ENCODE results near the gene DAG1. TPM values are rescaled to one million over a fixed set of nuclear protein-coding genes. Genes with fewer than 3 reads are reported as not detected.

The DAG1 gene
- total RNA-seq, 1 experiment from 2014 or later: 99.9 TPM

DNA sequence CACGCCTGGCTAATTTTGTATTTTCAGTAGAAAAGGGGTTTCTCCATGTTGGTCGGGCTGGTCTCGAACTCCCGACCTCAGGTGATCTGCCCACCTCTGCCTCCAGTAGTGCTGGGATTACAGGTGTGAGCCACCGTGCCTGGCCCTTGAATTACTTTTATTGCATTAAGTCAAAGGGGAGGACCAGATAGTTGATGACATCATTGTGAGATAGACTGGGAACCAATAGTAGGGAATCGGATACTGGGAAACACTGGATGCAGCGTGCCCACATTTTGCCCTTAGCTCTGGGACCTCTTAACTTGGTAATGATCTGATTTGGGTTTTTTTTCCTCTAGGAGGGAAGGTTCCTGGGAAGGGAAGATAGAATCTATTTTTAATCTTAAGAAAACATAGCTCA lies 19.2 kb downstream of the DAG1 start (continued):
- TF ChIP-seq, protein P1, sequence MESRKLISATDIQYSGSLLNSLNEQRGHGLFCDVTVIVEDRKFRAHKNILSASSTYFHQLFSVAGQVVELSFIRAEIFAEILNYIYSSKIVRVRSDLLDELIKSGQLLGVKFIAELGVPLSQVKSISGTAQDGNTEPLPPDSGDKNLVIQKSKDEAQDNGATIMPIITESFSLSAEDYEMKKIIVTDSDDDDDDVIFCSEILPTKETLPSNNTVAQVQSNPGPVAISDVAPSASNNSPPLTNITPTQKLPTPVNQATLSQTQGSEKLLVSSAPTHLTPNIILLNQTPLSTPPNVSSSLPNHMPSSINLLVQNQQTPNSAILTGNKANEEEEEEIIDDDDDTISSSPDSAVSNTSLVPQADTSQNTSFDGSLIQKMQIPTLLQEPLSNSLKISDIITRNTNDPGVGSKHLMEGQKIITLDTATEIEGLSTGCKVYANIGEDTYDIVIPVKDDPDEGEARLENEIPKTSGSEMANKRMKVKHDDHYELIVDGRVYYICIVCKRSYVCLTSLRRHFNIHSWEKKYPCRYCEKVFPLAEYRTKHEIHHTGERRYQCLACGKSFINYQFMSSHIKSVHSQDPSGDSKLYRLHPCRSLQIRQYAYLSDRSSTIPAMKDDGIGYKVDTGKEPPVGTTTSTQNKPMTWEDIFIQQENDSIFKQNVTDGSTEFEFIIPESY (IDR thresholded peaks at IDR 0.05; ENCODE audit: extremely low read depth, insufficient replicate concordance, low read length): no peak
- TF ChIP-seq ZFX (IDR thresholded peaks at IDR 0.05) (no peak), FOSL1 (IDR thresholded peaks at IDR 0.05; ENCODE audit: low read depth) (no peak), EZH2phosphoT487 (IDR thresholded peaks at IDR 0.05; ENCODE audit: borderline replicate concordance) (no peak), JUND (IDR thresholded peaks at IDR 0.05) (no peak), RAD21 (IDR thresholded peaks at IDR 0.05; ENCODE audit: low read depth) (no peak)

DNA sequence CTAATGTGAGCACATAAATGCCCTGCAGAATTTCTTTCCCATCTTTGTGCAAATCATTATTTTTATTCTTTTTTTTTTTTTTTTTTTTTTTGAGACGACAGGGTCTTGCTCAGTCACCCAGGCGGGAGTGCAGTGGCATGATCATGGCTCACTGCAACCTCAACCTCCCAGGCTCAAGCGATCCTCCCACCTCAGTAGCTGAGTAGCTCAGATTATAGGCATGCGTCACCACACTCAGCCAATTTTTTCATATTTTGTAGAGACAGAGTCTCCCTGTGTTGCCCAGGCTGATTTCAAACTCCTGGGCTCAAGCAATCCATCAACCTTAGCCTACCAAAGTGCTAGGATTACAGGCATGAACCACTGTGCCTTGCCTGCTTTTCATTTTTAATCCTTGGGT lies 22.9 kb downstream of the DAG1 start:
- H3K4me3 ChIP-seq (replicated peaks in 1 of 2; ENCODE audit: low read depth in 1 of 2, low read length in 2 of 2): no peak overlapping the region
- H3K4me1 ChIP-seq (ENCODE audit: control insufficient read depth in 1 of 2, insufficient read depth in 2 of 2, low read length in 2 of 2): peaks cover 0 to 3% of the 10 kb centered on the region in 2 experiments; a peak in 1 of 4 replicates
- no peaks in the 10 kb centered on the region for H3K9me2 ChIP-seq (ENCODE audit: insufficient read depth)
- H3K9ac ChIP-seq (ENCODE audit: low read length): no peak overlapping the region
- no peak overlapping the region for H3K4me2 ChIP-seq (ENCODE audit: low read length)
- ChIA-PET POLR2A (no interaction called here), RAD21 (ENCODE audit: low non-redundant PET in 1 of 2, low total read pairs in 2 of 2, uncharacterized antibody in 2 of 2, unreplicated experiment in 2 of 2) (no interaction called here), CTCF (no interaction called here)
- TF ChIP-seq, protein P2, sequence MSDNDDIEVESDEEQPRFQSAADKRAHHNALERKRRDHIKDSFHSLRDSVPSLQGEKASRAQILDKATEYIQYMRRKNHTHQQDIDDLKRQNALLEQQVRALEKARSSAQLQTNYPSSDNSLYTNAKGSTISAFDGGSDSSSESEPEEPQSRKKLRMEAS (IDR thresholded peaks at IDR 0.05): no peak
- no peak for TF ChIP-seq POLR2AphosphoS5 (IDR thresholded peaks at IDR 0.05; ENCODE audit: low read depth, low read length)
- TF ChIP-seq, protein P3, sequence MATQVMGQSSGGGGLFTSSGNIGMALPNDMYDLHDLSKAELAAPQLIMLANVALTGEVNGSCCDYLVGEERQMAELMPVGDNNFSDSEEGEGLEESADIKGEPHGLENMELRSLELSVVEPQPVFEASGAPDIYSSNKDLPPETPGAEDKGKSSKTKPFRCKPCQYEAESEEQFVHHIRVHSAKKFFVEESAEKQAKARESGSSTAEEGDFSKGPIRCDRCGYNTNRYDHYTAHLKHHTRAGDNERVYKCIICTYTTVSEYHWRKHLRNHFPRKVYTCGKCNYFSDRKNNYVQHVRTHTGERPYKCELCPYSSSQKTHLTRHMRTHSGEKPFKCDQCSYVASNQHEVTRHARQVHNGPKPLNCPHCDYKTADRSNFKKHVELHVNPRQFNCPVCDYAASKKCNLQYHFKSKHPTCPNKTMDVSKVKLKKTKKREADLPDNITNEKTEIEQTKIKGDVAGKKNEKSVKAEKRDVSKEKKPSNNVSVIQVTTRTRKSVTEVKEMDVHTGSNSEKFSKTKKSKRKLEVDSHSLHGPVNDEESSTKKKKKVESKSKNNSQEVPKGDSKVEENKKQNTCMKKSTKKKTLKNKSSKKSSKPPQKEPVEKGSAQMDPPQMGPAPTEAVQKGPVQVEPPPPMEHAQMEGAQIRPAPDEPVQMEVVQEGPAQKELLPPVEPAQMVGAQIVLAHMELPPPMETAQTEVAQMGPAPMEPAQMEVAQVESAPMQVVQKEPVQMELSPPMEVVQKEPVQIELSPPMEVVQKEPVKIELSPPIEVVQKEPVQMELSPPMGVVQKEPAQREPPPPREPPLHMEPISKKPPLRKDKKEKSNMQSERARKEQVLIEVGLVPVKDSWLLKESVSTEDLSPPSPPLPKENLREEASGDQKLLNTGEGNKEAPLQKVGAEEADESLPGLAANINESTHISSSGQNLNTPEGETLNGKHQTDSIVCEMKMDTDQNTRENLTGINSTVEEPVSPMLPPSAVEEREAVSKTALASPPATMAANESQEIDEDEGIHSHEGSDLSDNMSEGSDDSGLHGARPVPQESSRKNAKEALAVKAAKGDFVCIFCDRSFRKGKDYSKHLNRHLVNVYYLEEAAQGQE (IDR thresholded peaks at IDR 0.05; ENCODE audit: low read depth): no peak
- no peak for TF ChIP-seq RAD21 (IDR thresholded peaks at IDR 0.05; ENCODE audit: low read depth)
- TF ChIP-seq CBX3 (IDR thresholded peaks at IDR 0.05; ENCODE audit: low read depth): no peak
- no peak for TF ChIP-seq CTCF (IDR thresholded peaks at IDR 0.05 in 2 of 3, conservative IDR thresholded peaks at IDR 0.05 in 1 of 3; ENCODE audit: borderline replicate concordance in 1 of 3, insufficient read depth in 1 of 3, low read depth in 2 of 3, low read length in 2 of 3)
- TF ChIP-seq FOSL1 (IDR thresholded peaks at IDR 0.05; ENCODE audit: low read depth): no peak
- TF ChIP-seq POLR2A (IDR thresholded peaks at IDR 0.05; ENCODE audit: borderline replicate concordance, extremely low read depth, insufficient read depth, insufficient read length): no peak
- TF ChIP-seq SP1 (IDR thresholded peaks at IDR 0.05; ENCODE audit: low read depth): no peak
- no peak for TF ChIP-seq TCF7L2 (IDR thresholded peaks at IDR 0.05; ENCODE audit: borderline replicate concordance, extremely low read depth, insufficient read depth, insufficient read length)
- no peak for TF ChIP-seq EGR1 (IDR thresholded peaks at IDR 0.05; ENCODE audit: low read depth)
- peaks cover 2 to 5% of the 10 kb centered on the region in 2 experiments; a peak in 2 of 4 replicates for H3K36me3 ChIP-seq (ENCODE audit: control insufficient read depth in 1 of 2, insufficient read depth in 2 of 2, low read length in 2 of 2)
- ATAC-seq (no peak), DNase-seq (ENCODE audit: low read depth, low spot score) (no peak)
- no peaks in the 10 kb centered on the region for H3K9me3 ChIP-seq (ENCODE audit: control insufficient read depth in 1 of 2, insufficient read depth in 1 of 2, low read depth in 1 of 2, low read length in 2 of 2)
- intact Hi-C loops (cut with micrococcal nuclease): no loop called here
- H4K20me1 ChIP-seq (ENCODE audit: insufficient read depth): no peaks in the 10 kb centered on the region
- no TSS peak for BruUV-seq (replicated peaks)
- no peak overlapping the region for H3K27ac ChIP-seq (ENCODE audit: low read depth, low read length)
- H3K79me2 ChIP-seq (ENCODE audit: insufficient read depth, low read length): peaks cover 46% of the 10 kb centered on the region
- H3K27me3 ChIP-seq (ENCODE audit: insufficient read depth, low read length): no peaks in the 10 kb centered on the region
- no peak overlapping the region for H2AFZ ChIP-seq (ENCODE audit: low read depth, low read length, poor library complexity, severe bottlenecking)

Data from HCT116 (cell line).